K562 (cell line): ENCODE results near the gene SUPT3H.

Source experiments
- EP300 ChIP-seq: IDR thresholded peaks from 2 replicates; pipeline ENCODE4 v1.6.1; 2012; ENCODE audit warnings: low read length, improper control_type of control experiment
- IRF2 ChIP-seq: sonication (generic); formaldehyde crosslinking; IDR thresholded peaks from 2 replicates; pipeline ENCODE4 v1.8.1; 2022; ENCODE audit warnings: mild to moderate bottlenecking, missing genetic modification reagents
- KLF1 ChIP-seq: fragments of 450-650 bp; IDR thresholded peaks from 2 replicates; pipeline ENCODE4 v1.6.1; 2016; ENCODE audit warnings: missing genetic modification characterization, missing compliant biosample characterization
- NFIX ChIP-seq: fragments of 250-450 bp; sonication (Bioruptor Pico); IDR thresholded peaks from 2 replicates; pipeline ENCODE4 v1.4.0; 2020; ENCODE audit warnings: low read depth, mild to moderate bottlenecking, moderate library complexity
- REST ChIP-seq, 2 experiments: fragments of 450-650 bp; formaldehyde crosslinking in 1 of 2; IDR thresholded peaks; 2 replicates each; pipeline versions ENCODE4 v1.4.0 to v1.6.1; 2014 to 2020; ENCODE audit warnings: mild to moderate bottlenecking in 2 of 2, borderline replicate concordance in 1 of 2, low read depth in 1 of 2
- ZBTB17 ChIP-seq: fragments of 450-650 bp; formaldehyde crosslinking; IDR thresholded peaks from 2 replicates; pipeline ENCODE4 v1.4.0; 2020; ENCODE audit warnings: mild to moderate bottlenecking
- TF ChIP-seq, protein P1 (sequence below): fragments of 450-650 bp; IDR thresholded peaks from 2 replicates; pipeline ENCODE4 v1.6.1; 2016; ENCODE audit warnings: low read depth, mild to moderate bottlenecking, moderate library complexity

DNA sequence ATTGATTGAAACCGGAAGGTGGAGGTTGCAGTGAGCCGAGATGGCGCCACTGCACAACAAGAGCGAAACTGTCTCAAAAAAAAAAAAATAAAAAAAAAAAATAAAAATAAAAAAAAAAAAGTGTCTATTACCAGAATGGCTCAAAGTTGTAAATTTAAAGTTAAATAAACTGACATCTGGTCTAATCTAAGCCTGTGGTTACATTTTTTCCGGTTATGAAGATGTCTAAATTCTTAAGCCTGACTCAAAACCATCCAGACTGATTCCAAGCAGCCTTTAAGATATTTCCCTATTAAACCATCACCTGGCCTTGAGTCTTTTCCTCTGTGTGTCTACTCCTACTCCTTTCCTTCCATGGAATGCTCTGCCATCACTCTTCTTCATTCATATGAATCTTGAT, 421.3 kb downstream of the SUPT3H start:
- no peak for TF ChIP-seq REST (IDR thresholded peaks at IDR 0.05; ENCODE audit: borderline replicate concordance)
- TF ChIP-seq REST (CRISPR knock-in tag; IDR thresholded peaks at IDR 0.05; ENCODE audit: low read depth) = no peak
- no peak for TF ChIP-seq KLF1 (tag)
- TF ChIP-seq IRF2 (CRISPR knock-in tag) = no peak
- TF ChIP-seq, protein P1, sequence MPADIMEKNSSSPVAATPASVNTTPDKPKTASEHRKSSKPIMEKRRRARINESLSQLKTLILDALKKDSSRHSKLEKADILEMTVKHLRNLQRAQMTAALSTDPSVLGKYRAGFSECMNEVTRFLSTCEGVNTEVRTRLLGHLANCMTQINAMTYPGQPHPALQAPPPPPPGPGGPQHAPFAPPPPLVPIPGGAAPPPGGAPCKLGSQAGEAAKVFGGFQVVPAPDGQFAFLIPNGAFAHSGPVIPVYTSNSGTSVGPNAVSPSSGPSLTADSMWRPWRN = no peak
- TF ChIP-seq ZBTB17 = no peak
- TF ChIP-seq NFIX = no peak
- no peak for TF ChIP-seq EP300
